Middle frontal gyrus (tissue), 1 donor: ENCODE measurements around the gene PYGO1.
"Not testable (repeated sequence)": the region's sequence is repeated elsewhere in the genome, so short reads cannot be mapped to it uniquely, and the experiment has no call there.

Experiments
- DNase-seq: peaks from one replicate; pipeline ENCODE4 v3.0.0-alpha.2; 2015; ENCODE audit warnings: low spot score; ENCODE audit errors: extremely low spot score

The PYGO1 gene

GRCh38 chr15:55564347-55565145, 23.6 kb downstream of the PYGO1 start:
- DNase-seq: no peak

GRCh38 chr15:55562601-55563000, 25.5 kb downstream of the PYGO1 start:
- no peak for DNase-seq

- DNase-seq: no peak
Observed at GRCh38 chr15:55555089-55555488, 33.1 kb downstream of the PYGO1 start.

GRCh38 chr15:55552926-55553325, 35.2 kb downstream of the PYGO1 start:
- no peak for DNase-seq

GRCh38 chr15:55552451-55552850, 35.7 kb downstream of the PYGO1 start:
- no peak for DNase-seq

GRCh38 chr15:55549305-55549704, 38.8 kb downstream of the PYGO1 start:
- no peak for DNase-seq

- no peak for DNase-seq
Observed at GRCh38 chr15:55546718-55547117, 41.4 kb downstream of the PYGO1 start.

- no peak for DNase-seq
Observed at GRCh38 chr15:55535436-55535835, 52.7 kb downstream of the PYGO1 start.

- no peak for DNase-seq
Observed at GRCh38 chr15:55532944-55533343, 55.2 kb downstream of the PYGO1 start.

GRCh38 chr15:55530861-55531313, 57.3 kb downstream of the PYGO1 start:
- DNase-seq: no peak

- no peak for DNase-seq
Observed at GRCh38 chr15:55528812-55529211, 59.3 kb downstream of the PYGO1 start.

- DNase-seq: no peak
Observed at GRCh38 chr15:55527150-55527549, 61.0 kb downstream of the PYGO1 start.

GRCh38 chr15:55526559-55527036, 61.5 kb downstream of the PYGO1 start:
- DNase-seq: no peak

GRCh38 chr15:55522742-55523450, 65.2 kb downstream of the PYGO1 start:
- DNase-seq: no peak

- no peak for DNase-seq
Observed at GRCh38 chr15:55518641-55519040, 69.5 kb downstream of the PYGO1 start.

- no peak for DNase-seq
Observed at GRCh38 chr15:55518009-55518408, 70.1 kb downstream of the PYGO1 start.

- no peak for DNase-seq
Observed at GRCh38 chr15:55515991-55516776, 72.0 kb downstream of the PYGO1 start.

- no peak for DNase-seq
Observed at GRCh38 chr15:55515491-55515890, 72.7 kb downstream of the PYGO1 start.

GRCh38 chr15:55514414-55514850, 73.7 kb downstream of the PYGO1 start:
- DNase-seq: no peak

GRCh38 chr15:55513621-55514413, 74.3 kb downstream of the PYGO1 start:
- DNase-seq: not testable (repeated sequence)

- no peak for DNase-seq
Observed at GRCh38 chr15:55513152-55513551, 75.0 kb downstream of the PYGO1 start.
